Hepatocyte (in vitro differentiated cells): ENCODE measurements around the gene RIMKLA. TPM values are rescaled to one million over a fixed set of nuclear protein-coding genes. Genes with fewer than 3 reads are reported as not detected.

ENCODE experiments used
- DNase-seq: peaks from one replicate; pipeline ENCODE4 v3.0.0-alpha.2; 2016; ENCODE audit warnings: low spot score
- H2AFZ ChIP-seq: fragments of 200-600 bp; sonication (generic); 2 replicates; pipeline ENCODE4 v1.6.0; 2016; ENCODE audit warnings: antibody characterized with exemption, mild to moderate bottlenecking
- H3K27ac ChIP-seq: fragments of 200-600 bp; sonication (generic); 2 replicates; pipeline ENCODE4 v1.5.1; 2016; ENCODE audit warnings: mild to moderate bottlenecking
- H3K27me3 ChIP-seq: fragments of 200-600 bp; sonication (generic); 2 replicates; pipeline ENCODE4 v1.6.1; 2016
- H3K36me3 ChIP-seq: fragments of 200-600 bp; sonication (generic); replicated peaks from 2 replicates; pipeline ENCODE4 v1.5.1; 2016; ENCODE audit warnings: low read depth; ENCODE audit not compliant: insufficient read depth
- H3K4me1 ChIP-seq: fragments of 200-600 bp; sonication (generic); 2 replicates; pipeline ENCODE4 v1.5.1; 2016; ENCODE audit warnings: mild to moderate bottlenecking, moderate library complexity; ENCODE audit not compliant: insufficient read depth
- H3K4me2 ChIP-seq: fragments of 200-600 bp; sonication (generic); 2 replicates; pipeline ENCODE4 v1.6.0; 2016
- H3K4me3 ChIP-seq: fragments of 200-600 bp; sonication (generic); 2 replicates; pipeline ENCODE4 v1.5.1; 2016; ENCODE audit warnings: mild to moderate bottlenecking
- H3K79me2 ChIP-seq: fragments of 200-600 bp; sonication (generic); 2 replicates; pipeline ENCODE4 v1.6.0; 2017; ENCODE audit warnings: mild to moderate bottlenecking
- H3K9me2 ChIP-seq: fragments of 200-600 bp; sonication (generic); replicated peaks from 2 replicates; pipeline ENCODE4 v1.6.0; 2017; ENCODE audit warnings: mild to moderate bottlenecking; ENCODE audit not compliant: insufficient read depth
- H3K9me3 ChIP-seq: fragments of 200-600 bp; sonication (generic); 2 replicates; pipeline ENCODE4 v1.5.1; 2016; ENCODE audit warnings: low read depth, mild to moderate bottlenecking
- H4K20me1 ChIP-seq: fragments of 200-600 bp; sonication (generic); 2 replicates; pipeline ENCODE4 v1.6.0; 2016; ENCODE audit warnings: mild to moderate bottlenecking; ENCODE audit not compliant: insufficient read depth, poor library complexity, severe bottlenecking
- CTCF ChIP-seq: fragments of 200-600 bp; sonication (generic); IDR thresholded peaks from 2 replicates; pipeline ENCODE4 v1.5.1; 2016; ENCODE audit warnings: antibody characterized with exemption, mild to moderate bottlenecking; ENCODE audit not compliant: poor library complexity
- EZH2 ChIP-seq: fragments of 200-600 bp; sonication (generic); IDR thresholded peaks from 2 replicates; pipeline ENCODE4 v1.6.1; 2016; ENCODE audit warnings: antibody characterized with exemption, mild to moderate bottlenecking, borderline replicate concordance
- EZH2phosphoT487 ChIP-seq: fragments of 200-600 bp; sonication (generic); IDR thresholded peaks from one replicate; pipeline ENCODE4 v1.6.1; 2018; ENCODE audit warnings: antibody characterized with exemption, mild to moderate bottlenecking, low read depth, moderate library complexity; ENCODE audit not compliant: unreplicated experiment, severe bottlenecking
- WGBS: methylation state at CpG from one replicate; pipeline ENCODE4 v1.1.6; 2016; ENCODE audit warnings: low lambda C conversion rate; ENCODE audit errors: missing lambda C conversion rate; 5-methylcytosine and 5-hydroxymethylcytosine counted together
- polyA plus RNA-seq: library from polyadenylated mRNA; unstranded; fragments of >200 nt; fragmentation: Nextera tagmentation; extraction: Ambion mirVana; gene quantifications from 2 replicates; pipeline ENCODE4 v1.2.1, GENCODE V29; 2016
- total RNA-seq: library from RNA; depleted of rRNA; stranded (reverse); fragments of >200 nt; gene quantifications from 2 replicates; pipeline ENCODE4 v1.2.3, GENCODE V29; 2014

Gene RIMKLA
- total and polyA plus RNA-seq, 2 experiments from 2014 or later: 0.66 to 1.1 TPM

DNA sequence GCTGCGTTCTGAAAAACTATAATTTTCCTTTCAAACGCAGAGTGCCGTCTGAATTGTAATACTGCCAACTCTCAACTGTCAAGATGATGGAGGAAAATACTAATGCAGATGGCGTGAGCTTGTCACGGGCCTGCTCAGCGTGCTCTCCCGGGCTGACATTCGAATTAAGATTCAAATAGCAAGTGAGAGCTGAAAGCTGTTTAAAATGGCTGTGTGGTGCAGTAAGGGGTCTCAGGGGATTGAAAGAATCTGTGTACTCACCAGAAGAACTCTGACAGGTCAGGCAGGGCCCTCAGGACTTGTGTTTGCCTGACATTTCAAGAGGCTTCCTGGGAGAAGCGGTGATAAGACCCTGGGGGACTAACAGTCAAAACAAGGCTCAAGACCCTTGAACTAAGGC is 42.1 kb downstream of the RIMKLA start:
- H3K4me3 ChIP-seq: no peak overlapping the region
- no peak overlapping the region for H2AFZ ChIP-seq
- H3K27me3 ChIP-seq: no peaks in the 10 kb centered on the region
- no peak overlapping the region for H3K27ac ChIP-seq
- no peaks in the 10 kb centered on the region for H3K9me2 ChIP-seq
- H4K20me1 ChIP-seq: no peaks in the 10 kb centered on the region
- no peaks in the 10 kb centered on the region for H3K36me3 ChIP-seq
- 80% methylated on average over 9 of the region's 9 CpGs for WGBS
- no peak for DNase-seq
- TF ChIP-seq EZH2phosphoT487 (no peak), EZH2 (no peak), CTCF (no peak)
- no peak overlapping the region for H3K4me2 ChIP-seq
- no peaks in the 10 kb centered on the region for H3K79me2 ChIP-seq
- H3K9me3 ChIP-seq: no peaks in the 10 kb centered on the region
- H3K4me1 ChIP-seq: peaks cover 4% of the 10 kb centered on the region

GRCh38 chr1:42423681-42424080 is 43.1 kb downstream of the RIMKLA start:
- H3K36me3 ChIP-seq: no peaks in the 10 kb centered on the region
- no peaks in the 10 kb centered on the region for H3K27me3 ChIP-seq
- DNase-seq: no peak
- H3K4me1 ChIP-seq: peaks cover 4% of the 10 kb centered on the region
- no peak overlapping the region for H3K4me2 ChIP-seq
- H2AFZ ChIP-seq: no peak overlapping the region
- H3K9me2 ChIP-seq: no peaks in the 10 kb centered on the region
- no peaks in the 10 kb centered on the region for H4K20me1 ChIP-seq
- TF ChIP-seq EZH2 (no peak), CTCF (no peak), EZH2phosphoT487 (no peak)
- no peak overlapping the region for H3K4me3 ChIP-seq
- no peaks in the 10 kb centered on the region for H3K9me3 ChIP-seq
- no peaks in the 10 kb centered on the region for H3K79me2 ChIP-seq
- H3K27ac ChIP-seq: no peak overlapping the region
- 93% methylated on average over 3 of the region's 3 CpGs for WGBS

DNA sequence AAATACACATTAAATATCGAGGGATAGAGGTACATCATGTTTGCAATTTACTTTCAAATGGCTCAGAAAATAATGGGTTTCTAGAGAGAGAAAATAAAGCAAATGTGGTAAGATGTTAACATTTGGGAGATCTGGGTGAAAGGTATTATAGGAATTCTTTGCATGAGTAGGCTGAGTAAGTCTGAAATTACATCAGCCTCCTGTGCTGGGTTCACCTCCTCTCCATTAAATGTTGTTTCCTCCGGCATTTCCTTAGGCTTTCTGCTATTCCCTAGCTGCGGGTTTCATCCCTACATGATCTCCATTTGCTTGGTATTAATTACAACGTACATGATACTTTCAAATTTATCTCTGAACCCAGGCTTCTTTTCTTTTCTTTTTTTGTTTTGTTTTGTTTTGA is 43.6 kb downstream of the RIMKLA start:
- no peak for DNase-seq
- Histone ChIP-seq H3K4me3 (no peak overlapping the region), H3K9me3 (no peaks in the 10 kb centered on the region), H3K27me3 (no peaks in the 10 kb centered on the region), H3K27ac (no peak overlapping the region), H3K4me2 (no peak overlapping the region), H3K9me2 (no peaks in the 10 kb centered on the region), H3K4me1 (peaks cover 4% of the 10 kb centered on the region), H2AFZ (no peak overlapping the region), H3K36me3 (no peaks in the 10 kb centered on the region), H3K79me2 (no peaks in the 10 kb centered on the region), H4K20me1 (no peaks in the 10 kb centered on the region)
- whole genome bisulfite sequencing: 81% methylated on average over 4 of the region's 4 CpGs
- no peak for TF ChIP-seq EZH2
- no peak for TF ChIP-seq EZH2phosphoT487
- no peak for TF ChIP-seq CTCF

DNA sequence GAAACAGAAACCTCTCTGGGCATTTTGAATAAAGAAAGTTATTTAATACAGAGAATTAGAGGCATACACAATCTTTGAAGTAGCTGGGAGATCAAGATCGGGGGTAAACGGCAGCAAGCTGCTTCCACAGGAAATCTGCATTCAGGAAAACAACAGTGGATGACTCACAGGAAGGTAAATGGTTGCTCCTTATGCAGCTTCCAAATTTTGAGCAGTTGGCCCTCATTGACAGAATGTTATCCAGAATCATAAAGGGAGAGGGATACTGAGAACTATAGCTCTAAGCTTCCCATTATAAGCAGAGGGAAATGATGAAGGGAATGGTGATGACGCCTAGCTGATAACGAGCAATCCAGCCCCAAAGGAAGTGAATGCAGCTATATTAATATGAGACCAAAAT is 46.6 kb downstream of the RIMKLA start:
- Histone ChIP-seq H3K36me3 (no peaks in the 10 kb centered on the region), H3K4me2 (no peak overlapping the region), H3K27me3 (no peaks in the 10 kb centered on the region), H3K79me2 (no peaks in the 10 kb centered on the region), H3K9me2 (no peaks in the 10 kb centered on the region), H3K27ac (no peak overlapping the region), H3K4me1 (peaks cover 8% of the 10 kb centered on the region), H4K20me1 (no peaks in the 10 kb centered on the region), H2AFZ (no peak overlapping the region), H3K9me3 (no peaks in the 10 kb centered on the region), H3K4me3 (no peak overlapping the region)
- no peak for DNase-seq
- WGBS: 82% methylated on average over 4 of the region's 4 CpGs
- TF ChIP-seq EZH2phosphoT487: no peak
- no peak for TF ChIP-seq CTCF
- TF ChIP-seq EZH2: no peak
